ENCODE data around the gene HKDC1.

The HKDC1 gene

GRCh38 chr10:69217119-69217754 is 2.9 kb upstream of the HKDC1 start:
- no peak for DNase-seq (ENCODE audit: low spot score)

DNA sequence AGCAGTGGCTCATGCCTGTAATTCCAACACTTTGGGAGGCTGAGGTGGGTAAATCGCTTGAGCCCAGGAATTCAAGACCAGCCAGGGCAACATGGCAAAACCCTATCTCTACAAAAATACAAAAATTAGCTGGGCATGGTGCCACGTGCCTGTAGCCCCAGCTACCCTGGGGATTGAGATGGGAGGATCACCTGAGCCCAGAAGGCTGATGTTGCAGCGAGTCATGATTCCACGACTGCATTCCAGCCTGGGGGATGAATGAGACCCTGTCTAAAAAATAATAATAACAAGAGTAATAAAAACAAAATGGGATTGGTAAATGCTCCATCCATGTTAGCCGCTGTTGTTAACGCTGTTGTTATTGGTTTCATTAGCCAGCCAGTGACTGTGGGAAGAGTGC is 1.3 kb upstream of the HKDC1 start:
- DNase-seq (ENCODE audit: low spot score) = no peak

DNA sequence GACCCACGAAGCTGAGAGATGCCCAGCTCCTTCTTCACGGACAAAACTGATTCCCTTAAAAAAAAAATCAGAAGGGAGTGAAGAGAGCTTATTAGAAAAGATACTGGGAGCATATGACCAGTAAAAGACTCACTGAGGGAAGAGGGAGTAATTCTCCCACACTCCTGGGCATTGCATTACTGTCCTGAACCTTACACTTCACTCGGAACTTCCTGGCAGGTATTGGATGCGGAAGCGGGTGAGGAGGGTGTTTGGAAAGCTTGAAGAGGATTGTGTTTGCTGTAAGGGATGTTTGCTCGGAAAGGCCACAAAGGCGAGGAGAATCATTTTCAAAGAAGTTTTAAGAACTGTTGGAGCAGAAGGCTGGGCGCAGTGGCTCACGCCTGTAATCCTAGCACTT is 375 bp downstream of the HKDC1 start:
- DNase-seq (ENCODE audit: low spot score) = no peak

DNA sequence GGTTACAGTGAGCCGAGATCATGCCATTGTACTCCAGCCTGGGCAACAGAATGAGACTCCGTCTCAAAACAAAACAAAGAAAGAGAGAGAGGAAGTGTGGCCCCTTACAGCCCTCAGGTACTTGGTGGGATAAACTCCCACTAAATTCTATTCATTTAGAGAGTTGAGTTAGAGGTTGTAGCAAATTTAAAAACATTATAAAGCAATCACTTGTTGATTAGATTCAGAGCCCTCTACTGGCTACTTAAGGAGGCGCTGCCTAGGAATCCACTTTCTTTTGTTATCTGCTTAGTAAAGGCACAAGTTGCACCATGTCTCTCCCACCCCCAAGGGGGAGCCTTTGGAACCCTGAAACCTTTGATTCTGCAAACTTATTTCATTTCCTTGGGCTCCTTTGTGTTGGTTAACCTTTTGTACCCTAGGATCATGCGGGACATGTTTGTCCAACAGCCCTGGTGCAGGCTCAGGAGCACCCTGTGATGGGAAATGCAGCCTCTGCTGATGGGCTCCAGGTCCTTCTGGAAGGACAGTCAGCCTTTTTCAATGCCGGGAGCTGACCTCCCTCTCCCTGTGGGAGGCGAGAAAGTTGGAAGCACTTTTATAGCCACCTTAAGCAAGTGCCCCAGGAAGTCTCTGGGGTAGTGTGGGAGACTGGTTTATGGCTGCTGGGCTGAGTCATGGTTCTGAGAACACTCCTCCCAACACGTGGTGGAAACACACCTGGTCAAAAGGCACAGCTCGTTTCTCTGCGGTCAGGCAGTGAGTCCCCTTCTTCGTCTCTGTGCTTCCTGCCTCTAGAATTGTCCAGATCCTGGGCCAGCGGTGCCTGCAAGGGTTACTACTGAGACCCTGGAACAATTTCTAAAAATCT is 2.3 kb downstream of the HKDC1 start:
- no peak for DNase-seq (ENCODE audit: low spot score)

GRCh38 chr10:69223028-69223342 is 2.9 kb downstream of the HKDC1 start:
- no peak for DNase-seq (ENCODE audit: low spot score)

DNA sequence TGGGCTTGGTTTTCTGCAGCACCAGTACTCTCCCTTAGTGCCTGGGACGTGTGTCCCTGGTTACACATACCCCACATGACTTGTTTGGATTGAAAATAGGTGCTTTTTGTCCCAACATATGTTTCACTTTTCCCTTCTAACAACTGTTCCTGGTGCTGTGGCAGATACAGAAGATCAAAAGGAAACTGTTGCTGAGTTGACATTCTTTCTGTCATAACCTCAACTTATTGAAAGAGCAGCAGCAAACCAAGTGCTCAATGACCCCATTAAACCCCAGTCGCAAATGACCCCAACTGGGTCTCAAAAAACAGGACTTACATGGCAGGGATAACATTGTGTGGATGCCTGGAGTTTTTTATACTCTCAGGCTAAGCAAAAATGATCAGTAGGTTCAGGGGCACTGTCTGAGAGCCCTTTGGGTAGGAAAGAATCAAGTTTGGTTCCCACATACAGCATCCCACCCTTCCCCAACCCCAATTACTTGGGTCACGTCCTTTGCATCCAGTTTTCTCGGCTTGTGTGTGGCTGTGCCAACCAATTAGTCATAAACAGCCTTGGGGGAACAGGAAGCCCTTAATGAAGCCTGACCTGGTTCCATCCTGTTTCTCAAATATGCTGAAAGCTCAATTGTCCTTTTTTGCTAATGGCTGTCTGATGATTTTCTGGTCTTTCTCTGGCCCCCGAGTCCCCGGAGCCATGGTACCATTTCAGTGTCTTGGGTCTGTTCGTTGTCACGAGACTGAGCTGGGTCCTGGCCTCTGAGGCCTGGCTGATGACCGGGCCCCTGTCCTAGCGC is 4.9 kb downstream of the HKDC1 start:
- no peak for DNase-seq (ENCODE audit: low spot score)

DNA sequence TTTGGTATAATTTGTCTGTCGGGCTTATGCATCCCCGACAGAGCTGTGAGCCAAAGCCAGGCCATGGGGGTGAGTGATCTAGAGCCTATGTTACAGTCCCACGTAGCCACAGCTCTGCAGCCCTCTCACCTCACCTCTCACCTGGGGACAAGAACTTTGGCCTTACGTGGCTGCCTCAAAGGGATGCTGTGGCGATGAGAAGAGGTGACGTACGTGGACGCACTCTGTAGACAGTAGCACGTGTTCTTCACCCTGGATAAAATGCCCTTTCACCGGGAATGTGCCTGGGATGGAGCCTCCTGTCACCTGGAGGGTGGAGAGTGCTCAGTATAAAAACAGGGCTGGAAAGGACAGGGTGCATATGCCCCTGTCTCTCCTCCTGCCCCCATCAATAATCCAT is 5.5 kb downstream of the HKDC1 start:
- DNase-seq (ENCODE audit: low spot score) = no peak

DNA sequence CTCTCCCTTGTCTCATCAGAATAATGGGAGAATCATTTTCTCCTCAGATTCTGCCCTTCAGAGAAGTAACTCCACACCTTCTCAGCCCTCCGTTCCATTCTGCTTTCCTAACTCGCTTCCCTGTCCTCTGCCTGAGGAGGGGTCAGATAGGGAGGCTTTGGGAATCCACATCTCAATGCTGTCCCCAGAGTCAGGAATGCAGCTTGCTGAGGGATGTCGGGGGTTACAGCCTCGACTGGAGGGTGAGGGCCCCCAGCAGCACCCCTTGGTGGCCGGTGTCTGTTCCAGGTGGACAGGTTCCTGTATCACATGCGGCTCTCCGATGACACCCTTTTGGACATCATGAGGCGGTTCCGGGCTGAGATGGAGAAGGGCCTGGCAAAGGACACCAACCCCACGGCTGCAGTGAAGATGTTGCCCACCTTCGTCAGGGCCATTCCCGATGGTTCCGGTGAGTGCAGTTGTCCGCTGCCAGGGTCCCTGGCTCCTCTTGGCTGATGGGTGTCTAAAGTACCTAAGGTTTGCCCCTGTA is 6.9 kb downstream of the HKDC1 start:
- no peak for DNase-seq (ENCODE audit: low spot score)

- DNase-seq (ENCODE audit: low spot score) = no peak
These were observed 8.0 kb downstream of the HKDC1 start for GRCh38 chr10:69228151-69228550.

GRCh38 chr10:69229616-69229916 is 9.4 kb downstream of the HKDC1 start:
- DNase-seq (ENCODE audit: low spot score) = no peak

DNA sequence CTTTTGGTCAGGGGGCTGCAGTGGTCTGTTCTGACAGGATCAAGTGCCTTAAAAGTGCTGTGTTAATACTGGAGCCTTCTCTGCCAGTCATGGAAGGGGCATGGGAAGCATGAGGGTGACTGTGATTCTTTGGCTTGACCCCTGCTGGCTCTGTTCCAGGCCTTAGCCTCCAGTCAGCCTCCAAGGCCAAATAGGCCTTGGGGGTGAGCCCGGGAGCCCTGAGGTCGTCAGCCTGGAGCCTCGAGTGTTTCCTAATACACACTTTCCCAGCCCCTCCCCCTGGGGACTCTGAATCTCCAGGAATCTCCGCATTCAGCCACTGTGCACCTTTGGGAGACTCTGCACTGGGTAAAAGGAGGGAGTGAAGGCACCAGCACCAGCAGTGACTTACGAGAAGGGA is 10.0 kb downstream of the HKDC1 start:
- DNase-seq (ENCODE audit: low spot score) = no peak

DNA sequence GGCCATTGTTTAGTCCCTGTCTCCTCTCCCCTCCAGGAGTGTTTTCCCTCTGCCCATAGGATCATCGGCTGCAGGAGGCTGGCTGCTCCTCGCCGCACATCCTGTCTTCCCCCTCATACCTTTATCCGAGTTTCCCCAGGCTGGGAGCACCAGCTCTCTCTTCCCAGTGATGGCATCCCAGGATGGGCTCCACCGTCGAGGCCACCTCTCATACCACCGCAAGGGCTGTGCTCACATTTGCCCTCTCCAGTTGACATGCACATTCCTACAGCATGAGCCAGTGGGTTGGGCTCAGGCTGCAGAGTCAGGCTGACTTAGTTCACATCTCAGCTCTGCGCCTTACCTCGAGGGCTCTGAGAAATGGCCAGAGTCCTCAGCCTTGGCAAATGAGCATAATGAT is 12.1 kb downstream of the HKDC1 start:
- no peak for DNase-seq (ENCODE audit: low spot score)

DNA sequence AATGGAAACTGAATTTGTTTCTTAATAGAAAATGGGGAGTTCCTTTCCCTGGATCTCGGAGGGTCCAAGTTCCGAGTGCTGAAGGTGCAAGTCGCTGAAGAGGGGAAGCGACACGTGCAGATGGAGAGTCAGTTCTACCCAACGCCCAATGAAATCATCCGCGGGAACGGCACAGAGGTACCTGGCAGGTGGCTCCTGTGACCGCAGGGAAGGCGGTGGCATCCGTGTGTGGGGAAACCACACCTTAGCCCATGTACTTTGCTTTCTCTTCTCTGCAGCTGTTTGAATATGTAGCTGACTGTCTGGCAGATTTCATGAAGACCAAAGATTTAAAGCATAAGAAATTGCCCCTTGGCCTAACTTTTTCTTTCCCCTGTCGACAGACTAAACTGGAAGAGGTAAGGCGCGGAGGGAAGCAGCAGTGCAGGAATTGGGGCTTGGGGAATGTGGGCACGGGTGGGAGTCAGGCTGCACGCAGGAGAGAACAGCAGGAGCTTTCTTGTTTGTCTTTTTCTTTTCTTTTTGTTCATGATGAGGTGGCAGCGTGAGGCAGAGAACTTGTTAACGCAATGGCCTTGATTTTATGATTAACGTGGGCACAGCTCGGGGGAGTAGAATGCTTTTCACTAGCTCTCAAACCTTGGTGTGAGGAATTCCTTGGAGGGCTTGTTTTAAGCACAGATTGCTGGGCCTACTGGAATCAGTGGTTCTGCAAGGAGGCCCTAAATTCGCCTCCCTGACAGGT is 12.8 kb downstream of the HKDC1 start:
- no peak for DNase-seq (ENCODE audit: low spot score)

GRCh38 chr10:69234447-69234846 is 14.3 kb downstream of the HKDC1 start:
- no peak for DNase-seq (ENCODE audit: low spot score)

DNA sequence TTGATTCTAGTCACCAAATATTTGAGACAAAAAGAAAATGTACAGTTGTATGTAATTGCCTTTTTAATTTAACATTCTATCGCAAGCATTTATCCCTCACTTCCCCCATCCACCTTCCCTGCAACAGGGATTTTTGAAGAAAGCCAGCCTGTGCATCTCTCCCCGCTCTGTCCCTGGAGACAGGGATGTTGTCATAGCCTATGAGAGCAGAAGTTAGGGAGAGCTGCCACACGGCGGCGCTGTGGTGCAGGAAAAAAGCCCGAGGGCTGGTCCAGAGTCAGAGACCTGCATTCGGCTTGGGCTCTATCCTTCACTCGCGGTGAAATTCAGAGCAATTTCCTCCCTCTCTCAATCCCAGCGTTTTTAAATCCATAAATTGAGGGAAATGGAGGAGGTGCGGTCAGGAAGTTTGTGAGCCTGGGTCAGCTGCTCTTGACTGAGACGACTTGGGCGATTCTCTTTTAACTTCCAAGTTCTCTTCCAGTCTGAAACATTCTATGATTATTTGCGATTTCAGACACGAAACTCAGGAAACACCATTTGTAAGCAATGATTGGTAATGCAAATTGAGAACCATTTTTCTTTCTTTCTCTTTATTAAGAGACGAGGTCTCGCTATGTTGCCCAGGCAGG is 17.5 kb downstream of the HKDC1 start:
- DNase-seq (ENCODE audit: low spot score) = peak; percentile 62

DNA sequence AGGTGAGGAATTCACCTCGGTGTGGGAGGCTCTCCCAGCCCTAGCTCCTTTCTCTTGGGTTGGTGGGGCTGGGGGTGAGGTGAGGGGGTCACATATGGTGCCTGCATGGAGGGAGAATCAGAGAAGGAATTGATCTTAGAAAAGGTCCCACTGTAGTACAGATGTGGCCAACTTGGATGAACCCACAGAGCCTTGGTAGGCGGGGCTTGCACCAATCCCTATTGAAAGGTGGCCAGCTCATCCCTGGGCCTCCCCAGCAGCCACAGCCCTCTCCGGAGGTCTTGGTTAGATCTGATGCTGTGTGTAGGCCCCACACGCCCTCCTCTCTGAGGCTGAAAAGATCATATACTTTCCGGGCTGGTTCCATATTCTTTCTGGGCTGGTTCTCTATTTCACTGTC is 19.0 kb downstream of the HKDC1 start:
- DNase-seq (ENCODE audit: low spot score) = no peak

DNA sequence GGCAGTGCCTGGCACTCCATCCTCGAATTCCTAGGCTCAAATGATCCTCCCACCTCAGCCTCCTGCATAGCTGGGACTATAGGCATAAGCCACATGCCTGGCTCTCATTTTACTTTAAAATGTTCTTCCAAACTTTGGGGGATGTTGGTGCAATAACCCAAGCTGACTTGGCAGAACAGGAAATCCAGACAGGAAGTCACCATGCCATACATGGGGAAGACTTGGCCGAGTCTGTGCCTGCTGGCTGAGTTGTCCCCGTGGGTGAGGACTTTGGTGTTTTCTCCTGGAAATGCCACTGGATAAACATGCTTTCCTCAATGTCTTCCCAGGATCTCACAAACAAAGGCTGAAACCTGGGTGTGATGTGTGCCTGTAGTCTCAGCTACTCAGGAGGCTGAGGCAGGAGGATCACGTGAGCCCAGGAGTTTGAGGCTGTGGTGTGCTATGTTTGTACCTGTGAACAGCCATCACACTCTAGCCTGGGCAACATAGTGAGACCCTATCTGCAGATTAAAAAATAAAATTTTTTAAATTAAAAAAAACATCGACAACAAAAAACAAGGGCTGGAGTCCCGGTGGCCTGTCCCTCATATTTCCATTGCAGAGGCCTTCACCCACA is 19.8 kb downstream of the HKDC1 start:
- DNase-seq (ENCODE audit: low spot score) = no peak

- no peak for DNase-seq (ENCODE audit: low spot score)
These were observed 20.3 kb downstream of the HKDC1 start for GRCh38 chr10:69240455-69240854.

- no peak for DNase-seq (ENCODE audit: low spot score)
These were observed 21.4 kb downstream of the HKDC1 start for GRCh38 chr10:69241575-69241974.

- DNase-seq (ENCODE audit: low spot score) = no peak
These were observed 22.1 kb downstream of the HKDC1 start for GRCh38 chr10:69242040-69242851.

- no peak for DNase-seq (ENCODE audit: low spot score)
These were observed 22.7 kb downstream of the HKDC1 start for GRCh38 chr10:69242852-69243212.

Data from HuH-7.5 (cell line).